NCI-H2029 (cell line): Measurements from ENCODE around the gene WDR37.

Experiments
- DNase-seq: peaks from one replicate; lab custom pipeline; 2025; lab: John Stamatoyannopoulos, UW

Gene WDR37

DNA sequence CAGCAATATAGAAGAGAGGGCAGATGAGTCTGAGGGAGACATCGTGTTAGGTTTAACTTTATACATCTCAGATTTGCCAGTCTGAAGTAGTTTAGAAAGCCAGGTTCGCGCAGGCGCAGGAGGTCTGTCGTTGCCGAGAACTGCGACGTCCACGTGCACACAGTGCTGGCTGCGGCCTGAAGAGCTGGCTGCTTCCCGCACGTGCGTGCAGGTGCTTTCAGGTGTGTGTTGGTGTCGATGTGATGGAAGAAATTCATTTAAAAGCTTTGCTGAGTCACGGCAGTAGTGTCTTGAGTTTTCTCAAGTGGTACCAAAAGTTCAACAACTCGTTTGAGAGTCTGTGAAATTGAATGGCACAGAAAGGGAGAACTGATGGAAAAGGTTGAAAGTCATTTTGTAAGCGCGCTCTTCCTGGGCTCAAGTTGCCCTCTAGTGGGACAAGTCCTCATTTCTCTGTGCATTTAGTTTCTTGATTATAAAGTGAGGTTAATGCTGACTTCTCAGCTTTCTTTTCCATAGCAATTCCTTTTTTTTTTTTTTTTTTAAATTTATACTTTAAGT lies 18.6 kb downstream of the WDR37 start:
- no peak for DNase-seq

DNA sequence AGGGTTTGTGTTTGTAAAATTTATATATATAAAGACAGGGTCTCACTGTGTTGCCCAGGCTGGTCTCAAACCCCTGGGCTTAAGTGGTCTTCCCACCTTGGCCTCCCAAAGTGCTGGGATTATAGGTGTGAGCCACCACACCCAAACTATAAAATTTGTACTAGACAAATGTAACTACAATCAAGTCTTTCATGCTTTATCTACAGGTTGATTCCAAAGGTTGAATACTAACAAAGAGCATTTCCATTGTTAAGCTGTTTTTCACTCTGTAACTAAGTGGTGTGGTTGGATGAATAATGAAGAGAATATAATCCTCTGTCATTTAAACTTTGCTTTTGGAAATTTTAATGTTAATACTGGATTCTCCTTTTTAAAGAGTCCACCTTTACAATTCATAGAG lies 22.5 kb downstream of the WDR37 start:
- DNase-seq: no peak

DNA sequence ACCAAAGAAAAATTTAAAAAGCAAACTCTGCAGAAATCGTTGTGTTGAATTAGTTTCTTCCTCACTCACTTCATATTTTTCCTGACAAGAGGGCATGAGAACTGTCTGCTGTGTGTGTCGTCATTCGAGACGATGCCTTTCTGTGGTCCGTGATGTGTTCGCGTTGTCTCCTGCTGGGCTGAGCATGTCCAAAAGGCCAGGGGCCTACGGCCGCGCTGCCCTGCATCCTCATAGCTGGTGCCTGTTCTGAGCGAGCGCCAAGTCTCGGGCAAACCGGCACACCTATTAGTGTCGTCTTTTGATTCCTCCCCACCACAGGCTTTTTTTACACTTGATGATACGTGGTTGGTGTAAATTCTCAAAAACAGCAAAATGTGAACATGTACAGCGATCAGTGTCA lies 27.4 kb downstream of the WDR37 start:
- DNase-seq: no peak

DNA sequence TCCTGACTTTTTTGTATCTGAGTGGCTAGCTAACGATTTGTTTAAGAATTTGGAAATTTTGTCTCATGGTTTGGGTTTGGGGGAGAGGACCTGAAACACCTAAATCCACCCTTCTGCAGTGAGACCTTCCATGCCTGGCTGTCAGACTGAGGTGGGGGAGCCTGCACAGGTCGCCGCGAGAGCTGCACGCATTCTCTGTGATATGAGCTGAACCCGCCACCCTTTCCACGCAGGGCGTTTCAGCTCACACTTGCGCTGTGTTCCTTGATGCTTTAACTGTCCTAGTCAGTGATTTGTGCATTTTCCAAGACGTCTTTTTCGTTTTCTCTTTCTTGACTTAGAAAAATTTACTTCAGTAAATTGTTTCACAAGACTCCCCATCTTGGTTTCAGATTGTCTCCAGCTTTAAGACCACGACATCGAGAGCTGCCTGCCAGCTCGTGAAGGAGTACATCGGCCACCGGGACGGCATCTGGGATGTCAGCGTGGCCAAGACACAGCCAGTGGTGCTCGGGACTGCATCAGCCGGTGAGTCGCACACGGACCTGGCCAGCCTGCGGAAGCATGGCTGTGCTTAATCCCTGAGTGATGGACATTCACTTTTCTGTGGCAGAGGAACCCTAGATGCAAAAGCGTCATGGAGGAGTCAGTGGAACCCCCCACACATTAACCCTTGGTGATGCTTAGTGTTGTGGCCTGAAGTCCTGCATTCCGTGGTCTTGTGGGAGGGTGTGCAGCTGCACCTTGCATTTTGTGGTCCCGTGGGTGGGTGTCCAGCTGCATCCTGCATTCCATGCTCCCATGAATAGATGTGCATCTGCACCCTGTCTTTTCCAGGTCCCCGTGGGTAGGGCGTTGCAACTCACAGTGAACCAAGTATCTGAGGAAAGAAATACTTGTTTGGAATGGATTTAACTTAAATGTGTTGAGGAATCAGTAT lies 28.1 kb downstream of the WDR37 start:
- DNase-seq: no peak

DNA sequence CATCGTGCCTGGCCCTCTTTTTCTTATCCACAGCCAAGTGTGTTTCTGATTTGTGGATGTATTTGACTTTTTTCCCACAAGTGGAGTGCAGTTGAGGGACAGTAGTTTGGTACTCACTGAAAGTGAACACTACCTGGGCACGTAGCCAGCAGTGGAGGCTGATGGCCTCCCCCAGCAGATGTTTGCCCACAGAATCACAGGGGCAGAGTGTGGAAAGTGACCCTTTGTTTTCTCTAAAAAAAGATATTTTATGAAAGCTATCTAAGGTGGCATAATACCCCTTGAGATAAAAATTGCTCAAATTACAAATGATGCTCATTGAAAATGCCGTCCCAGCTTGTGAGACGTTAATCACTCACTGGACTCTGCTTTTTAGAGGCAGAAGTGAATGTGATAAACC lies 29.1 kb downstream of the WDR37 start:
- no peak for DNase-seq

DNA sequence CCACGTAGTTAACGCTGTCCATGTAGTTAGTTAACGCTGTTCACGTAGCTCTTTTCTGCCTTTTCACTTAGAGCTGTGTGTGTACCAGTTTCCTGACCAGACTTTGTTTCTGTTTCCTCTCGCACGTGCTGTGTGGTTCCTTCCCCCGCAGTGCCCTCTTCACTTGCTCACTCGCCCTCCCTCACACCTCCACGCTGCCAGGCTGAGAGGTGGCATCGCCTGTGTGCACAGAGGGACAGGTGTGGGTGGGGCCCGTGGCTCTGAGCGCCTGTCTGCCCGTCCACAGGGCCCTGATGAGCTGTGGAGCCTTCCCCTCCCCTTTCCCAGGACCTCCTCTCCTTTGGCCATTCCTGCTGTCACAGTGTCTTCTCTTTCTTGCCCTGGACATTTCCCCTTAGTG lies 30.6 kb downstream of the WDR37 start:
- peak; percentile 36 for DNase-seq

DNA sequence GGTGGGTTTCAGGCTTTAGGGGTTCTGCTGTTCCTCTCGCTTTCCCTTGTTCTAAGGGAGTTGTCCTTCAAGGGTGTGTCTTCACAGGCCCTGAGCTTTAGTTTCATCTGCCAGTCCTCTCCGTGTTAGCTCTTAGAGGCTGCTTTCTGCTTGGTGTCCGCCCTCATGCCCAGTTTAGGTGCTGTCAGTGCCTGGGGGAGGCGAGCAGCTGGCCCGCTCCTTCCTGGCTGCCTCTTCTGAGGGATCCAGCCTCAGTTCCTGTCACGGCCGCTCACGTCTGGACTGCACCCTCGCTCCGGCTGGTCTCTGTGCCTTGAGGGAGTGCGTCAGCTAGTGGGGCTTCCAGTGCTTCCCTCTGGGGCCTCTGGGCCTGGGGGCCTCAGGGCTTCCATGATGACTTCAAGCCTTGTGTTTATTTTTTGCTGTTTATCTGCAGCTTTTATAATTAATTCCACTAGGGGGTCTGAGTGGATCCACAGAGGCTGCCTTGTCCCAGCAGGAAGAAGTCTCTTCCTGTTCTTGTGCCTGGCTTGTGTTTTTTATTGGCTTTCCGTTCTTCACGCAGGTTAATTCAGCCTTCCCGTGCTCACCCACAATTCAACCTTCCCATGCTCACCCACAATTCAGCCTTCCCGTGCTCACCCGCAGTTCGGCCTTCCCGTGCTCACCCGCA lies 33.0 kb downstream of the WDR37 start:
- DNase-seq: no peak

DNA sequence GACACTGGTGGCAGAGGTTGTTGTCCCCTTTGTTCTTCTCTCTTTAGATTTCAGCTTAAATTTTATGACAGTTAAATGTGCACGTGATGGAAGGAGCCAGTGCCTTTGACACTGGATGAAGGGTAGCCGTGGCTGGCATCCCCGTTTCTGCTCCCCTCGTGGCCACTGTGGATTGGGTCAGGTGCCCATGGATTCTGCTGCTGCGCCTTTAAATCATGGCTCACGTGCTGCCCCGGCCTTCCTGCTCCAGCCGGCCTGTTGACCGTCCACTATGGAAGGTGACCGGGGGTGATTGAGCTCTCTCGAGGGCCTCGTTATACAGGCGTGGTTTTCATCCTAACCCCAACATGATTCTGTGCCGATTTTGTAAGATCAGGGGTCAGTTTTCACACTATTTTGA lies 34.5 kb downstream of the WDR37 start:
- no peak for DNase-seq

DNA sequence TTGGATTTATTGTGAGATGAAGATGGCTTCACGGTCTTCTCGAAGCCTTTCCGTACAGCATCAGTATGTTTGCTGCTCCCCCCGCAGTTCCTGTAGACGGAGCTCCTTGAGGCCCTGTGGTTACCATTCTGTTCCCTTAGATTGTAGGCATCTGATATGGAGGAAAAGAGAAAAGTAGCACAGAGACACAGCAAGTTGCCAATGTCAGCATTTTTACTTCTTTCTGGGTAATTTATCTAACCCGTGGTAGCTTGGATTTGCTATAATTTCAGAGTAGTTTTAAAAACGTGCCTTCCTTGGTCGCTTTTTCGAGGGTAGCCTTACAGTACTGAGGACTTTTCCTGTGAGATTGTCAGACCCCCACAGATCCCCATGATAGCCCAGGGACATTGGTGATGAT lies 37.5 kb downstream of the WDR37 start:
- no peak for DNase-seq

DNA sequence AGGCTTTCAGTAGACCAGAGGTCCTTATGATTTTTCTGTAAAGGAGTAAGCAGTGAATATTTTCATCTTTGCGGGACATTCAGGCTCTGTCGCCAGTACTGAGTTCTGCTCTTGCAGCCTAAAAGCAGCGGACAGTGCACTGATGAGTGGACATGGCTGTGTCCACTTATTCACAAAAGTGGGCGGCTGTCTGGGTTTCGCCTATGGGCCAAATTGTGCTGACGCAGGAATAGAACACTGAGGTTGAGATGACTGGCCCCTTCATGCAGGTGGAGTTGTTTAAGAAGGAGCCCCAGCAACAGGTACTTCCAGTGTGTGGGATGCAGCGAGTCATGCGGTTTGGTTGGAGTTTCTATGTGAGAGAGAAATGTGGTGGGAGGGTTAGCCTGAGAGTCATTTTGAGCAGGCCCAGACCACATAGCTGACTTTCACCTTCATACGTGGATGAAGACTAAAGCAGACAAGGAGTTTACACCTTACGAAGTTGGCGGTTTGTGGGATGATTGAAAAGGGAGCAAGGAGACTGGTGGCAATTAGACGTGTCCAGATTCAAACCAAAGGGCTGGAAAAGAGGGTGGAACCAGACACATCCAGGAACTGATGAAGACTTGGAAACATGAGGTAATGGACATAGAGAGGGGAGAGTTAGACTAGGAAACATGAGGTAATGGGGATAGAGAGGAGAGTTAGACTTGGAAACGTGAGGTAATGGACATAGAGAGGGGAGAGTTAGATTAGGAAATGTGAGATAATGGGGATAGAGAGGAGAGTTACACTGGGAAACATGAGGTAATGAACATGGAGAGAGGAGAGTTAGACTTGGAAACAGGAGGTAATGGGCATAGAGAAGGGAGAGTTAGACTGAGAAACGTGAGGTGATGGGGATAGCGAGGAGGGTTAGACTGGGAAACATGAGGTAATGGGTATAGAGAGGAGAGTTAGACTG lies 38.2 kb downstream of the WDR37 start:
- no peak for DNase-seq

DNA sequence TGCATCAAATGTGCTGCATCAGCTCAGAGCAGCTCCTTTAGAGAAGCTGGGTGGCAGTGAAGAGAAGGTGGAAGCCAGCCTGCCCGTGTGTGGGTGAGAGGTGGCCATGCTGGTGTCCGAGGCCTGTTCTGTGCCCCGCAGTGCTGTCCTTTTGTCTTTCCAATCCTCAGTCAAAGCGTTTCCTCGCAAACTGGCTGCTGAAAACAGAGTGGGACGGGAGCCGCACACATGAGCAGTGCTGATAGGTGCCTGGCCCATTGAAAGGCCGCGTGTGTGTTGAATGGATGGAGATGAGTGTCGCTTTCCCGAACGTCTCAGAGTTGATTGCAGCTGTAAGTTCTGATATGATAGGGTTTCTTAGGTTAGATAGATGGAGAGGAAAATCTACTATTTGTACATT lies 39.3 kb downstream of the WDR37 start:
- DNase-seq: no peak

DNA sequence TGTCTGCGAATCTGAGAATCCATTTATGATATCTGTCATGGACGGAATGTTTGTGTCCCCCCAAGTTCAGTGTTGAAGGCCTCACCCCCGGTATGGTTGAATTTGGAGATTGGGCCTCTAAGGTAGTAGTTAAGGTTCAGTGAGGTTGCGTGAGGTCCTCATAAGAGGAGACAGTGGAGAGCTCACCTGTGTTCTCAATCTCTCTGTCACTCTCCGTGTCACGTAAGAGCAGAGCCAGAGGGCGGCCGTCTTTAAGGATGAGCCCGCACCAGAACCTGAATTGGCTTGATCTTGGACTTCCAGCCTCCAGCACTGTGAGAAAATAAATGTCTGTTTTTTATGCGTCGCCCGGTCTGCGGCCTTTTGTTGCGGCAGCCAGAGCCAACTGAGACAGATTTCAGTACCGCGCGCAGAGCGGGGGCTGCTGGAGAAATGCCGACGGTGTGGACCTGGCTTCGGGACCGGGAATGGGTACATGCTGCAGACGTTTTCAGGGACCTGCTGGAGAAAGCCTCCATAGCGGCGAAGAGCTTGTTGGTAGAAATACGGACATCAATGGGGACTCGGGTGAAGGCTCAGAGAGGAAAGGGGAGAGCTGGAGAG lies 40.2 kb downstream of the WDR37 start:
- no peak for DNase-seq

DNA sequence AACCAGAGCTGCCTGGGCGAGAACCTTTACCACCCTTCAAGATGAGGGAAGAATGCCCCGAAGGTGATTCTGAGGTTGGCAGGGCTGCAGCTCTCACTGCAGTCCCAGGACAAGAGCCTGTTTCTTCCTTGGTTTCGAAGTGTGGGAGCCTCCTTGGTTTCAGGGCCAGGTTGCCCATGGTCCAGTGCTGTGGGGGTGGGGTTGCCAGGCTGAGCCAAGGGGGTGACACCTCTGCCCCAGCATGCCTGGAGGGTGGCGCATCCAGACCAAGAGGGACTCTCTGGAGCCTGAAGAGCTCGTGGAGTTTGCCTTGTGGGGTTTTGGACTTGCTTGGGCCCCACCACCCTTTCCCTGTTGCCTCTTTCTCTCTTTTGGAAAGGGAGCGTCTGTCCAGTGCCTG lies 41.3 kb downstream of the WDR37 start:
- DNase-seq: no peak

DNA sequence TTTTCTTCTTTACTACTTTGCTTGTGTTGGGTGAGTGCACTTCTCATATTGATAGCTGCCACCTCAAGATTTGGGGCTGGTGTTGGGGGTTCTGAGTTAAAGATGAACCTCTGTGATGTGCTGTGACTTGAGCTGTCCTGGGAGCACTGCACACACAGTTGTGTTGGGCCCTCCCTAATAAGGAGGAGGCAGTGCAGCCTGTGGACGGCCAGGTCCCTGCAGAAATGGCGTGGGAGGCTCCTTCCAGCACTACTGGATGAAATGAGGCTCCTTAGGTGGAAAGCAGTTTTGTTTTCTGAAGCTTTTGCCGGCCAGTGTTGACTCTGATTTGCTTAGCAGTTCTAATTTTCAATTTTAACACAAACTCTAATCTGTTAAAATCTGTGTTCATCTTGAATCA lies 44.0 kb downstream of the WDR37 start:
- DNase-seq: no peak

DNA sequence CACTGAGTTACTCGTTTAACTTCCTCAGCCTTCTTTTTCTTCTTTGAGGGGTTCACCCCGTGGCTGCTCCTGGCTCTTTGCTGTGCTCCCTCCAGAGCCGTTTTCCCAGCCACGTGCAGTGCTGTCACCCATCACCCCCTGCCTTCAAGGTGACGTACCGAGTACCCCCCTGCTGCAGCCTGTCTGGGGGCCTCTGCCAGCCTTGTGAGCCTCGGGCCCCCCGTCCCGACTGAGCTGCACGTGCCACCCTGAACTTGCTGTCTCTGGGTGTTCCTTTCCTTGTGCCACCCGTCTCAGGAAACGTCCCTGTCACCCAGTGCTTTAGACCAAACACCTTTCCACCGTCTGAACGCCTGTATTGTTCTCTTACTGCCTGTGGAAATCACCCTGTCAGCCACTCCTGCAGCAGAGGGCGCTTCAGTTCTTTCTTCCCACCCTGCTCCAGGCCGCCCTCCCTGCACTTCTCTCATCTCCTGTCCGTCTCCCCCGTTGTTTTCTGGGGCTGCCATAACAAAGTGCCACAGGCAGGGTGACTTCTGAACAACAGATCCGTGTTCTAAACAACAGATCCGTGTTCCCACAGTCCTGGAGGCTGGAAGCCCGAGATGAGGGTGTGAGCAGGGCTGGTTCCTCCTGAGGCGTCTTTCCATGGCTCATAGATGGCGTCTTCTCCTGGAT lies 44.6 kb downstream of the WDR37 start:
- no peak for DNase-seq

DNA sequence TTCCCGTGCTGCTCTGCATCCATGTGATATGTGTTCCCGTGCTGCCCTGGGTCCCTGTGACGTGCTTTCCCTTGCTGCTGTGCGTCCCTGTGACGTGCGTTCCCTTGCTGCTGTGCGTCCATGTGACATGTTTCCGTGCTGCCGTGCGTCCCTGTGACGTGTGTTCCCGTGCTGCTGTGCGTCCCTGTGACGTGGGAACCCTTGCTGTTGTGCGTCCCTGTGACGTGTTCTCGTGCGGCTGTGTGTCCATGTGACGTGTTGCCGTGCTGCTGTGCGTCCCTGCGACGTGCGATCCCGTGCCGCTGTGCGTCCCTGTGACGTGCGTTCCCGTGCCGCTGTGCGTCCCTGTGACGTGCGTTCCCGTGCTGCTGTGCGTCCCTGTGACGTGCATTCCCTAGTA lies 45.8 kb downstream of the WDR37 start:
- DNase-seq: no peak

DNA sequence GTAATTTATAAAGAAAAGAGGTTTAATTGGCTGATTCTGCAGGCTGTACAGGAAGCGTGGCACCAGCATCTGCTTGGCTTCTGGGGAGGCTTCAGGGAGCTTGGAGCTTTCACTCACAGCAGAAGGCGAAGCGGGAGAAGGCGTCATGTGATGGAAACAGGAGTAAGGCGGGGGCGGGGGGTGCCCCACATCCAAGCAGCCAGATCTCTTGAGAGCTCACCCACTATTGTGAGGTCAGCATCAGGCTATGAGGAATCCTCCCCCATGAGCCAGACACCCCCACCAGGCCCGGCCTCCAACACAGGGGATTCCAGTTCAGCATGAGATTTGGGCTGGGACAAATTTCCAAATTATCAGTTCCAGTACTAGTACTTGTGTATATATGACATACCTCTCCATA lies 46.2 kb downstream of the WDR37 start:
- no peak for DNase-seq

DNA sequence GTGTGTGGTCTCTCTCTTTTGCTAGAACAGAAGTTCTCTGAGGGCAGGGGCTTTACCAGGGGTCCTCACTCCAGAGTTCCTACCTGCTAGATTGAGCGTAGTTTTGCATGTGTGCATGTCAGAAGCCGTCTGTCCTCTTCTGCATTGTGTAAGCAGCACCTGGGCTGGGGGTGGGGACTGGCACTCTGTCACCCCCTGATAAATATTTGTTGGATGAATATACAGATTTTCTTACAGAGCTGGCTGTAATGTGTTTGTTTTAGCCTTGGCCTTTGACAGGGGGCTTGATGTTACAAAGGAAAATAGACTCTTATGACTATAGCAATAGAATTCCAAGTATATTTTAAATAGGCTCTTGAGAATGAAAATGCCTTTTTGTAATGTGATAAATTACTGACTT lies 46.6 kb downstream of the WDR37 start:
- no peak for DNase-seq

DNA sequence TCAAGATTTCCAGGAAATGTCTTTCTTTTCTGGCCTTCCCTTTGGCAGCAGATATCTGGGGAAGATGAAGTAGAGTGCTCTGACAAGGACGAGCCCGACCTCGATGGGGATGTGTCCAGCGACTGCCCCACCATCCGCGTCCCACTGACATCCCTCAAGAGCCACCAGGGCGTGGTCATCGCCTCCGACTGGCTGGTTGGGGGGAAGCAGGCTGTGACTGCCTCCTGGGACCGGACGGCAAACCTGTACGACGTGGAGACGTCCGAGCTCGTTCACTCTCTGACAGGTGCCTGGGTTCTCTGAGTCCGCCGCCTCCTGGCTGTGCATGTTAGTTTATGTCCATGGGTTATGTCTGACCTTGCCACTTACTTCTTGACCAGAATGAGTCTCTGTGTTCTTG lies 47.4 kb downstream of the WDR37 start:
- DNase-seq: no peak

DNA sequence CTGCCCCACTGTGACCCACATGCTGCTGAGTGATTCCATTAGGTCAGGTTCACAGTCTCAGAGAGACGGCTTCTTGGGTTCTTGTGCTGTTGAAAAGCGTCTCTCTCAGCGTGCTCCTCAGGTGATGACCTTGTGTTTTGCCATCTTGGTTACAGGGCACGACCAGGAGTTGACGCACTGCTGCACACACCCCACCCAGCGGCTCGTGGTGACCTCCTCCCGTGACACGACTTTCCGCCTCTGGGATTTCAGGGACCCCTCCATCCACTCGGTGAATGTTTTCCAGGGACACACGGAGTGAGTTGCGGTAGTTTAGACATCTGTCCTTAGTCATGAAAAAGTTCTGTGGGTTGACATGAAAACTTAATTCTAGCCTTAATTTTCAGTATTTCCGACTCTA lies 48.8 kb downstream of the WDR37 start:
- DNase-seq: no peak

DNA sequence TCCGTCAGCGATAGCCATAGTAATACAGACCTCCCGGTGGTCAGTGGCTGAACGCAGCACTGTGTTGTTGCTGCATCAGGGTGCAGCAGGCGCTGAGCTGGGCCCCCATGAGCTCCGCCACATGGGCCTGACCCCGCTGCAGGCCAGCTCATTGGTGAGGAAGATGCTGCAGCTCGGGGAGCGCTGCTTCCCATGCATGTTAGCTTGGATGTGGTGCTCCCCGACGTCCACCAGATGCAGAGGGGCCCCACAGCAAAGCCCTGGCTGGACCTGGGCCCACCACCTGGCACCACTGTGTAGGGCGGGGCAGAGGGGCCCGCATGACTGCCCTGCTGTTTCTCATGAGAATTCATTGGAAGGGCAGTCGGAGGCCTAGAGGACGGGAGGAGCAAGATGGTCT lies 50.8 kb downstream of the WDR37 start:
- DNase-seq: no peak
